Forelimb muscle (tissue), 1 donor: Measurements from ENCODE around the gene CLPTM1. TPM values are rescaled to one million over a fixed set of nuclear protein-coding genes. Genes with fewer than 3 reads are reported as not detected.
"Not testable (repeated sequence)": the region's sequence is repeated elsewhere in the genome, so short reads cannot be mapped to it uniquely, and the experiment has no call there.

Source experiments
- DNase-seq: peaks from one replicate; pipeline ENCODE4 v3.0.0-alpha.2; 2013; ENCODE audit warnings: low read depth
- polyA plus RNA-seq: library from polyadenylated mRNA; unstranded; fragments of 120-200 nt; gene quantifications from one replicate; pipeline ENCODE4 v1.2.1, GENCODE V29; 2013; ENCODE audit not compliant: insufficient read length

The CLPTM1 gene
- polyA plus RNA-seq, 1 donor: 52.5 TPM

DNA sequence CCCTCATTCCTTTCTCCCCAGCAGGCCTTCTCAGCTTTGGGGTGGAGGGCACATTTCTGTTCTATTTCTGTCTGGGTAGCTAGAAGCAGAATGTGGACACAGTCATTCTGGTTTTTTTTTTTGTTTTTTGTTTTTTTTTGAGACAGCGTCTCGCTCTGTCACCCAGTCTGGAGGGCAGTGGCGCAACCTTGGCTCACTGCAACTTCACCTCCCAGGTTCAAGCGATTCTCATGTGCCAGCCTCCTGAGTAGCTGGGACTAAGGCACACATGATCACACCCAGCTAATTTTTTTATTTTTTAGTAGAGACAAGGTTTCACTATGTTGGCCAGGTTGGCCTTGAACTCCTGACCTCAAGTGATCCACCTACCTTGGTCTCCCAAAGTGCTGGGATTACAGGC, 20.3 kb downstream of the CLPTM1 start:
- no peak for DNase-seq

DNA sequence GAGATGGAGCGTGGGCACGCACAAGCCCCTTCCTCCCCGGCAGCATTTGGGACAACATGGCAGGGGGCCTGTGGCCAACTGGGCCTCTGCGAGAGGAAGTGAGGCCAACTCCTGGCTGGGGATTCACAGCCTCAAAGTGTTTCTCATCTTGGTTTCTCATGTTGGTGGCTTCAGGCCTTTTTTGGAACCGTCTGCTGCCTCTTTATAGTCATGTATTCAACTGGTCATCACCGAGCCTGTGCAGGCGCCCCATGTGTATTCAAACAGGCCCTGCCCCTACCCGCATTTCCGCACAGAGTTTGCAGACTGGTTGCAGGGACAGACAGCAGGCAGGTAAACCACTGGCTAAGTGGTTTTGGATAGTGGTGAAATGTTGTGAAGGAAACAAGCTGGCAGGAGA, 28.8 kb downstream of the CLPTM1 start:
- no peak for DNase-seq

DNA sequence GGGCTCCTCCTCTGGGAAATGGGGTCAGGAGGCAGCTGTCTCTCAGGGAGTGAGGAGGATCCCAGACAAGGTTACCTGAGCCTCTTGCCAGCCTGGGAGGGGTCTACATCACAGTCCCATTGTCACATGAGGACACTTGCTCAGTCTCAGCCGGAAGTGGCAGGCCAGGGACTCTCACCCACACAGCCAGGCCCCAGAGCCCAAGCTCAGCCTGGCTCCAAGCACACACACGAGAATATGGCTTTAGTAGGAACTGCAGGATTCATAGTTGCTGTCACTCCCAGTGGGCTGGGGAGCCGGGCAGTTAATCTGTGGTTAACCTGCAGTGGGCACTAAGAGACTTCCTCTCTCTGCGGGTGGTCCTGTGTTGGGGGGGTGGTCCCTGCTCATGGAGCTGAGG, 30.3 kb downstream of the CLPTM1 start:
- DNase-seq: no peak

DNA sequence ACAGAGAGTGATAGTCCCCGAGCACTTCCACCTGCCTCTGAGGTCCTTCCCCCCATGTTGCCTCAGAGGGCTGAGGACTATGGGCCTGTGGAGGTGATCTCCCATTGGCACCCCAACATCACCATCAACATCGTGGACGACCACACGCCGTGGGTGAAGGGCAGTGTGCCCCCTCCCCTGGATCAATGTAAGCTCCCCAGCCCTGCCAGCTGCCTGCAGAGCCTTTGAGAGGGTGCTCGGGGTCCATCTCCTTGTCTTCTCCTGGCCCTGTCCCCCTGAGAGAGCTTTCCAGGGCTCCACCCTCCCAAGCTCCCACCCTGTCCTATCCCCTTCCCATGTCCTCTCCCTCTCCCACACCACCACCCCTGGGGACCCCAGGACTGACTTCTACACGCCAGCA, 31.2 kb downstream of the CLPTM1 start:
- DNase-seq: no peak

GRCh38 chr19:44987148-44987675, 32.0 kb downstream of the CLPTM1 start:
- no peak for DNase-seq

- no peak for DNase-seq
Observed at GRCh38 chr19:44988273-44988672, 33.1 kb downstream of the CLPTM1 start.

- no peak for DNase-seq
Observed at GRCh38 chr19:44988896-44989556, 33.8 kb downstream of the CLPTM1 start.

DNA sequence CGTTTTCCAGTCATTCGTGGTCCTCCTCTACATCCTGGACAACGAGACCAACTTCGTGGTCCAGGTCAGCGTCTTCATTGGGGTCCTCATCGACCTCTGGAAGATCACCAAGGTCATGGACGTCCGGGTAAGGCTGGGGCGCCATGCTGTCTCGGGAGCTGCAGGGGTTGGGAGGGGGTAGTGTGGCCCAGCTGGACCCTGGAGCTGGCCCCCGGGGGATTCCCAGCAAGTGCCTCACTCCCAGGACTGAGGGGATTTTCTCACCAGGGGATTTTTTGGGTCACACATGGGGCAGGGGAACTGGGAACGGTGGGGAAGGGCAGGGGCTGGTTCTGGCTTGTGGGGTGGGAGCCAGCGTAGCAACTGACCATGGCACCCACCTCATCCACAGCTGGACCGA, 35.3 kb downstream of the CLPTM1 start:
- no peak for DNase-seq

DNA sequence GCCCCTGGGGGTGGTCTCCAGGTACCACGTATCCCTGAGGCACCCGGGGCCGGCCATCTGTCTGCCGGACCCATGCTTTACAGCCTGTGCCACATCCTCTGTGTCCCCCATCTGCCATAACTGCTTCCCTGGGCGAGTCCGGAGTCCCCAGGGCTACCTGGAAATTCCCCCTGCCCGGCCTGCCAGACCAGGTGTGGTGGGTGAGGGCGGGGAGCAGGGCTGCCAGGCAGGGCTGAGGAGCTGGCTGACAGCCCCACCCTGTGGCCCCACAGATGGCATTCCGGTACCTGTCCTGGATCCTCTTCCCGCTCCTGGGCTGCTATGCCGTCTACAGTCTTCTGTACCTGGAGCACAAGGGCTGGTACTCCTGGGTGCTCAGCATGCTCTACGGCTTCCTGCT, 35.8 kb downstream of the CLPTM1 start:
- DNase-seq: no peak

DNA sequence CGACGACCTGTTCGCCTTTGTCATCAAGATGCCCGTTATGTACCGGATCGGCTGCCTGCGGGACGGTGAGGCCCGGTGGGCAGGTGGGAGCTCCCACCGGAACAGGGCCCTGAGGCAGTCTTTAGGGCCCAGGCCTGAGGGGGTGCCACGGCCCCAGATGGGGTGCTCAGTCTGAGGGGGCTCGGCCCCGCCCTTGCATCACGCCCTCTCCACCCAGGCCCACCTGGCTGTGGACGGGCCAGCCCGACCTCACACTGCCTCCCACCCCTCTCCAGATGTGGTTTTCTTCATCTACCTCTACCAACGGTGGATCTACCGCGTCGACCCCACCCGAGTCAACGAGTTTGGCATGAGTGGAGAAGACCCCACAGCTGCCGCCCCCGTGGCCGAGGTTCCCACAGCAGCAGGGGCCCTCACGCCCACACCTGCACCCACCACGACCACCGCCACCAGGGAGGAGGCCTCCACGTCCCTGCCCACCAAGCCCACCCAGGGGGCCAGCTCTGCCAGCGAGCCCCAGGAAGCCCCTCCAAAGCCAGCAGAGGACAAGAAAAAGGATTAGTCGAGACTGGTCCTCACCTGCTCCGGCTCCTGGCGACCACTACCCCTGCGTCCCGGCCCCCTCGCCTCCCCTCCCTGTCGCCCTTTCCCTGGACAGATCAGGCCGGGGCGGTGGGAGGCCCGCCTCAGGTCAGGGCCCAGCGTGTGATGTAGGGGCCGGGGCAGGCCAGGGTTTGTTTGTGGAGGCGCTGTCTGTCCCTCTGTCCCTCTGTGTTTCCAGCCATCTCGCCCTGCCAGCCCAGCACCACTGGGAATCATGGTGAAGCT, 37.4 kb downstream of the CLPTM1 start:
- no peak for DNase-seq

- DNase-seq: no peak
Observed at GRCh38 chr19:44993526-44993925, 38.3 kb downstream of the CLPTM1 start.

DNA sequence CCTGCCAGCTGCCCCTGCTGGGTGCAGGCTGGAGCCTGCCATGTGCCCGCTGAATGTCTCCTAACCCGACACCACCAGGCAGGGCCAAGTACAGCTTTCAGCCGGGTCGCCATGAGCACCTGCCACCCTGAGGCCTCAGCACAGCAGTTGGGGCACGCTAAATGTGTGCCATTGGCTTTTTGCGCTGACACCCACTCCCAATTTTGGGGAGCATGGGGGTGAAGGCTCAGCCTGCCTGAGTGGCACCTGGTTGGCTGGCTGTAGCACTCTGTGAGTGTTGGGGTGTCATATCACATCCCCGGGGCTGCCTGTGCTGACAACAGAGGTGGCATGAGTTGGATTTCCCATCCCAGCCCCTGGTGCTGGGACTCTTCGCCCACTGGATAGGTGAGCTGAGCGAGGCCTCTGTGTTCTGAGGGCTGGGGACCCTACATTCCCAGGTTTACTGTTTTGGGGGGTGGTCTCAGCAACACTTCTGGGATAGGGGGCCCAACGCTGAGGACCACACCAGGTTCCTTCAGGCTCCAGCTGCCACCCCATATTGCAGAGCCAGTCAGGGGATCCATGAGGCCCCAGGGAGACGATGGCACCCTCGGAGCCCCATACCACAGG, 38.9 kb downstream of the CLPTM1 start:
- DNase-seq: no peak

DNA sequence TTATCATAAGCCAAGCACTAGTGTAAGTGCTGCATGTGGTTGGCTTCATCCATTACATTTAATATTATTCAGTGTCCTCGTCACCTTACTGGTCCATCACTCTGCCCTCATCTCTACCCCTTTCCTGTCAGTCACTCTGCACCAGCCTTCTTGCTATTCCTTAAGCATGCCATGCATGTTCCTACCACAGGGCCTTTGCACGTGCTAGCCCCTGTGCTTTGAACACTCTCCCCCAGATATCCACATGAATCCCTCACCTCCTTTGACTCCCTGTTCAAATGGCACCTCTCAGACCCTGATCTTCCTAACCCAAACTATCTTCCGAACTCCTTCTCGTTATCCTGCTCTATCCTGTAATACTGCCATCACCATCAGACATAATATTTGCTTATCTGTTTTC, 42.8 kb downstream of the CLPTM1 start:
- no peak for DNase-seq

DNA sequence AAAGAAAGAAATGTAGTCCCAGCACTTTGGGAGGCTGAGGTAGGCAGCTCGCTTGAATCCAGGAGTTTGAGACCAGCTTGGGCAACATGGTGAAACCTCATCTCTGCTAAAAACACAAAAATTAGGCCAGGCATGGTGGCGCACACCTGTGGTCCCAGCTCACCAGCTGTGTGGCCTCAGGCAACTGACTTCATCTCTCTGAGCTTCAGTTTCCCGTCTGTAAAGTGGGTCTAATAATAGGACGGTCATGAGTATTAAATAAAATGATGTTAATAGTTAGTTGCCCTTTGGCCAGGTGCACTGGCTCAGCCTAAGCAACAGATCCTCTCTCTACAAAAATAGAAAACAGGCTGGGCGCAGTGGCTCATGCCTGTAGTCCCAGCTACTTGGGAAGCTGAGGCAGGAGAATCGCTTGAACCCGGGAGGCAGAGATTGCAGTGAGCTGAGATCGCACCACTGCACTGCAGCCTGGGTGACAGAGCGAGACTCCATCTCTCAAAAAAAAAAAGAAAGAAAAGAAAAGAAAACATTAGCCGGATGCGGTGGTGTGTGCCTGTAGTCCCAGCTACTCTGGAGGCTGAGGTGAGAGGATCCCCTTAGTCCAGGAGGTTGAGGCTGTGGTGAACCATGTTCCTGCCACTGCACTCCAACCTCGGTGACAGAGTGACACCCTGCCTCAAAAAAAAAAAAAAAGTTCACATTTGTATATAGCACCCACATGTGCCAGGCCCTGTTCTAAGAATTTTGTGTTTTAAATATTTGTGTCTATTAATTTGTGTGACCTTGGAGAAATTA, 44.1 kb downstream of the CLPTM1 start:
- not testable (repeated sequence) for DNase-seq

DNA sequence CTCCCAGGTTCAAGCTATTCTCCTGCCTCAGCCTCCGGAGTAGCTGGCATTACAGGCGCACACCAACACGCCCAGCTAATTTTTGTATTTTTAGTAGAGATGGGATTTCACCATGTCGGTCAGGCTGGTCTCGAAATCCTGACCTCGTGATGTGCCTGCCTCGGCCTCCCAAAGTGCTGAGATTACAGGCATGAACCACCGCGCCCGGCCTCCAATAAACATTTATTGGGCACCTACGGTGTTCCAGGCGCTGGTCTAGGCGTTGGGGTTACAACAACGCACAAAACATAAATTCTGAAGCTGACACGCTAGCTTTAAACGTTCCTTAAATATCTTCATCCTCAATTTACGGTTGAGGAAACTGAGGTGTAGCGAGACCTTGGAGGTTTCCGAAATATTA, 45.5 kb downstream of the CLPTM1 start:
- DNase-seq: not testable (repeated sequence)

DNA sequence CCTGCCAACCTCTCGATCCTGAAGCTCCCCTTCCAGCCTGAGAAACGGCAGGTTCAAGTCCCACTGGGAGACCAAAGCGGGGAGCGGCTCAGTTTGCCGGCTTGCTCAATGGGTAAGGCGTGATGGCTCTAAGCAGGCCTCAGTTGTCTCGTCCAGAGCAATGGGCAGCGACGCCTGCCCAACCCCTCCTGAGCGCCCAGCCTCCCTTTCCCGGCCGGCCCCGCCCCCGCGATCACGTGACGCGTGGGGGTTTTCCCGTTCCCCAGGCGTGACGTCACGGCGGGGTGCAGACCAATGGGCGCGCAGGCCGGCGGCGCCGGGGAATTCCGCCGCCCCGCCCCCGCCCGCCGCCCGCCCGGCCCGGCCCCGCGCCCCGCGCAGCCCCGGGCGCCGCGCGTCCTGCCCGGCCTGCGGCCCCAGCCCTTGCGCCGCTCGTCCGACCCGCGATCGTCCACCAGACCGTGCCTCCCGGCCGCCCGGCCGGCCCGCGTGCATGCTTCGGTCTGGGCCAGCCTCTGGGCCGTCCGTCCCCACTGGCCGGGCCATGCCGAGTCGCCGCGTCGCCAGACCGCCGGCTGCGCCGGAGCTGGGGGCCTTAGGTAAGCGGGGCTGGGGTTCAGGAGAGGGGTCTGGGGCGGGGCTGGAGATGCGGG, 46.0 kb downstream of the CLPTM1 start, which contains the start of gene RELB:
TSS of gene RELB (plus strand) at position 378 of the 653 bp plus-strand sequence. CDS start at position 494, 116 bp downstream.
- DNase-seq: peak; percentile 40

DNA sequence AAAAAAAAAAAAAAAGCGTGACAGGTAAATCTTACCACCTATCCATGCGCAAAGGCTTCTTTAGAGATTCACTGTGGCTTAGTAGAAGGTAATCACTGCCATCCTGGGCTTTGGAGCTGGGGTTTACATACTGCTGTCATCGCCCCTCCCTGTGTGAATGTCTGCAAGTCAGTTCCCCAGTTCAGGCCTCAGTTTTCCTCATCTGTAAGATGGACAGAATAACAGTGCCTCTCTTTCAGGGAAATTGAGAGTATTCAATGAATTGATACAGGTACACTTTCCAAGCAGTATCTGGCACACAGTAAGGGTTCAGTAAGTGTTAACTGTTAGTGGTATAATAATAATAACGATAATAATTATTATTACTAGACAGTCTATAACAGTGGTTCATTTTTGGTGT, 48.3 kb downstream of the CLPTM1 start:
- no peak for DNase-seq

GRCh38 chr19:45005787-45006186, 50.6 kb downstream of the CLPTM1 start:
- no peak for DNase-seq

- DNase-seq: no peak
Observed at GRCh38 chr19:45008552-45008951, 53.4 kb downstream of the CLPTM1 start.

DNA sequence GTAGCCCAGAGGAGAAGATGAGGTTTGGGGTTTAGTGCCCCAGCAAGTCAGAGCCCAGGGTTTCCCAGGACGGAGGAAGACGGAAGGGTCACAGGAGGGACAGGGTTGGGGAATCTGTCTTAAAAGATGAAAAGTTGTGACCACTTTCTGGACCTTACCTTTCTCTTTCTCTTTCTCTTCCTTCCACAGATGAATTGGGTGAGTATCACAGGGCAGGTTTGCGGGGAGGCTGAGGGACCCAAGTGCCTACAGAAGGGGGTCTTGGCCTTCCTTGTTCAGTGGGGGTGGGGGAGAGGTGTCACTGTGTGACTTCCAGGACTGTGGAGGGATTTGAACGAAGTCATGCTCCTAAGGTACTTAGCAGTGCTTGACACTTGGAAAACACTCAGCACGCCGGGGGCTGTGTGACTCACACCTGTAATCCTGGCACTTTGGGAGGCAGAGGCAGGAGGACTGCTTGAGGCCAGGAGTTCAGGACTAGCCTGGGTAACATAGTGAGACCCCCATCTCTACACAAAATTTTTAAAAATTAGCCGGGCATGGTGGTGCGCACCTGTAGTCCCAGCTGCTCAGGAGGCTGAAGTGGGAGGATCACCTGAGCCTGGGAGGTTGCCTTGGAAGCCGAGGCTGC, 54.6 kb downstream of the CLPTM1 start:
- no peak for DNase-seq

- no peak for DNase-seq
Observed at GRCh38 chr19:45010306-45010705, 55.1 kb downstream of the CLPTM1 start.
